Measurements from ENCODE around the gene RRP1B. TPM values are rescaled to one million over a fixed set of nuclear protein-coding genes. Genes with fewer than 3 reads are reported as not detected.

RRP1B gene
- total and polyA plus RNA-seq, 2 experiments from 2014 or later, result 13.6 to 15.0 TPM

GRCh38 chr21:43690346-43690745 is 31.0 kb downstream of the RRP1B start:
- TF ChIP-seq EZH2phosphoT487 (IDR thresholded peaks at IDR 0.05; ENCODE audit: insufficient read depth, low read depth) (no peak), EZH2 (IDR thresholded peaks at IDR 0.05; ENCODE audit: insufficient read depth, poor library complexity, severe bottlenecking) (no peak)
- Histone ChIP-seq H3K79me2 (ENCODE audit: insufficient read depth) (no peaks in the 10 kb centered on the region), H2AFZ (no peak overlapping the region), H3F3A (ENCODE audit: insufficient read depth) (no peaks in the 10 kb centered on the region), H3K36me3 (ENCODE audit: low read depth) (peaks cover 16% of the 10 kb centered on the region), H3K9ac (no peak overlapping the region), H3K27ac (no peak overlapping the region), H3K9me2 (ENCODE audit: insufficient read depth) (no peaks in the 10 kb centered on the region), H3K4me3 (no peak overlapping the region), H4K20me1 (ENCODE audit: insufficient read depth) (no peaks in the 10 kb centered on the region), H3K9me3 (ENCODE audit: low read depth) (no peaks in the 10 kb centered on the region), H3K4me2 (ENCODE audit: unreplicated experiment) (no peak overlapping the region), H3K27me3 (replicated peaks; ENCODE audit: insufficient read depth) (no peaks in the 10 kb centered on the region), H3K4me1 (ENCODE audit: insufficient read depth) (no peaks in the 10 kb centered on the region)
- in situ Hi-C loops (cut with MboI), result no loop called here
- DNase-seq, result no peak
- whole genome bisulfite sequencing, 2 experiments (ENCODE audit: low coverage in 1 of 2, low lambda C conversion rate in 2 of 2, missing lambda C conversion rate in 2 of 2), result 97 to 98% methylated on average over 7 of the region's 7 CpGs

GRCh38 chr21:43691086-43691795 is 31.9 kb downstream of the RRP1B start:
- no peaks in the 10 kb centered on the region for H3K9me3 ChIP-seq (ENCODE audit: low read depth)
- no peaks in the 10 kb centered on the region for H3F3A ChIP-seq (ENCODE audit: insufficient read depth)
- DNase-seq, result no peak
- no peaks in the 10 kb centered on the region for H3K79me2 ChIP-seq (ENCODE audit: insufficient read depth)
- no peak overlapping the region for H3K4me3 ChIP-seq
- WGBS, 2 experiments (ENCODE audit: low coverage in 1 of 2, low lambda C conversion rate in 2 of 2, missing lambda C conversion rate in 2 of 2), result 94 to 95% methylated on average over 25 of the region's 25 CpGs
- H2AFZ ChIP-seq, result no peak overlapping the region
- H3K27me3 ChIP-seq (replicated peaks; ENCODE audit: insufficient read depth), result no peaks in the 10 kb centered on the region
- H4K20me1 ChIP-seq (ENCODE audit: insufficient read depth), result no peaks in the 10 kb centered on the region
- no peak overlapping the region for H3K27ac ChIP-seq
- H3K4me1 ChIP-seq (ENCODE audit: insufficient read depth), result no peaks in the 10 kb centered on the region
- TF ChIP-seq EZH2phosphoT487 (IDR thresholded peaks at IDR 0.05; ENCODE audit: insufficient read depth, low read depth) (no peak), EZH2 (IDR thresholded peaks at IDR 0.05; ENCODE audit: insufficient read depth, poor library complexity, severe bottlenecking) (no peak)
- H3K36me3 ChIP-seq (ENCODE audit: low read depth), result peaks cover 12% of the 10 kb centered on the region
- H3K9ac ChIP-seq, result no peak overlapping the region
- in situ Hi-C loops (cut with MboI), result no loop called here
- H3K9me2 ChIP-seq (ENCODE audit: insufficient read depth), result no peaks in the 10 kb centered on the region
- no peak overlapping the region for H3K4me2 ChIP-seq (ENCODE audit: unreplicated experiment)

- Histone ChIP-seq H3K79me2 (ENCODE audit: insufficient read depth) (no peaks in the 10 kb centered on the region), H3F3A (ENCODE audit: insufficient read depth) (no peaks in the 10 kb centered on the region), H3K27me3 (replicated peaks; ENCODE audit: insufficient read depth) (no peaks in the 10 kb centered on the region), H3K4me2 (ENCODE audit: unreplicated experiment) (no peak overlapping the region), H3K4me1 (ENCODE audit: insufficient read depth) (no peaks in the 10 kb centered on the region), H2AFZ (no peak overlapping the region), H3K4me3 (no peak overlapping the region), H3K27ac (no peak overlapping the region), H3K36me3 (ENCODE audit: low read depth) (peaks cover 9% of the 10 kb centered on the region; the same call in 1 of the 2 replicates), H3K9me3 (ENCODE audit: low read depth) (no peaks in the 10 kb centered on the region), H3K9ac (no peak overlapping the region), H4K20me1 (ENCODE audit: insufficient read depth) (no peaks in the 10 kb centered on the region), H3K9me2 (ENCODE audit: insufficient read depth) (no peaks in the 10 kb centered on the region)
- TF ChIP-seq EZH2phosphoT487 (IDR thresholded peaks at IDR 0.05; ENCODE audit: insufficient read depth, low read depth) (no peak), EZH2 (IDR thresholded peaks at IDR 0.05; ENCODE audit: insufficient read depth, poor library complexity, severe bottlenecking) (no peak)
- 96 to 98% methylated on average over 10 of the region's 10 CpGs for WGBS, 2 experiments (ENCODE audit: low coverage in 1 of 2, low lambda C conversion rate in 2 of 2, missing lambda C conversion rate in 2 of 2)
- no peak for DNase-seq
- in situ Hi-C loops (cut with MboI), result no loop called here
These were observed 32.4 kb downstream of the RRP1B start for GRCh38 chr21:43691801-43692200.

GRCh38 chr21:43692949-43693348 is 33.6 kb downstream of the RRP1B start:
- Histone ChIP-seq H3K27me3 (replicated peaks; ENCODE audit: insufficient read depth) (no peaks in the 10 kb centered on the region), H3K4me1 (ENCODE audit: insufficient read depth) (no peaks in the 10 kb centered on the region), H3K27ac (no peak overlapping the region), H3K4me2 (ENCODE audit: unreplicated experiment) (no peak overlapping the region), H3K4me3 (no peak overlapping the region), H2AFZ (no peak overlapping the region), H3K9ac (no peak overlapping the region), H3F3A (ENCODE audit: insufficient read depth) (no peaks in the 10 kb centered on the region), H4K20me1 (ENCODE audit: insufficient read depth) (no peaks in the 10 kb centered on the region), H3K36me3 (ENCODE audit: low read depth) (peaks cover 9% of the 10 kb centered on the region; the same call in 1 of the 2 replicates), H3K79me2 (ENCODE audit: insufficient read depth) (no peaks in the 10 kb centered on the region), H3K9me3 (ENCODE audit: low read depth) (no peaks in the 10 kb centered on the region), H3K9me2 (ENCODE audit: insufficient read depth) (no peaks in the 10 kb centered on the region)
- in situ Hi-C loops (cut with MboI), result no loop called here
- no peak for DNase-seq
- TF ChIP-seq EZH2phosphoT487 (IDR thresholded peaks at IDR 0.05; ENCODE audit: insufficient read depth, low read depth) (no peak), EZH2 (IDR thresholded peaks at IDR 0.05; ENCODE audit: insufficient read depth, poor library complexity, severe bottlenecking) (no peak)
- 78 to 81% methylated on average over 8 of the region's 8 CpGs for WGBS, 2 experiments (ENCODE audit: low coverage in 1 of 2, low lambda C conversion rate in 2 of 2, missing lambda C conversion rate in 2 of 2)
